HG02623 (cell line): ENCODE measurements around the gene PPP1R36.
"Not testable (repeated sequence)": the region's sequence is repeated elsewhere in the genome, so short reads cannot be mapped to it uniquely, and the experiment has no call there.

Experiments
- ATAC-seq: cut with Tn5 transposase; IDR thresholded peaks from one replicate; pipeline ENCODE4 v1.9.1; 2021; ENCODE audit warnings: moderate library complexity; ENCODE audit not compliant: unreplicated experiment

PPP1R36 gene

GRCh38 chr14:64563696-64564095 lies 13.9 kb downstream of the PPP1R36 start:
- ATAC-seq = no peak

- ATAC-seq = no peak
These were observed 16.9 kb downstream of the PPP1R36 start for GRCh38 chr14:64566651-64567122.

- ATAC-seq = no peak
These were observed 19.4 kb downstream of the PPP1R36 start for GRCh38 chr14:64569138-64569631.

- ATAC-seq = not testable (repeated sequence)
These were observed 19.9 kb downstream of the PPP1R36 start for GRCh38 chr14:64569646-64570045.

GRCh38 chr14:64572386-64573104 lies 22.8 kb downstream of the PPP1R36 start:
- ATAC-seq = no peak

- no peak for ATAC-seq
These were observed 23.3 kb downstream of the PPP1R36 start for GRCh38 chr14:64573109-64573508.

GRCh38 chr14:64574371-64575107 lies 24.8 kb downstream of the PPP1R36 start:
- ATAC-seq = no peak

- ATAC-seq = no peak
These were observed 27.4 kb downstream of the PPP1R36 start for GRCh38 chr14:64577211-64577610.

GRCh38 chr14:64580467-64580866 lies 30.7 kb downstream of the PPP1R36 start:
- ATAC-seq = no peak

GRCh38 chr14:64581363-64581762 lies 31.6 kb downstream of the PPP1R36 start:
- ATAC-seq = no peak

GRCh38 chr14:64581817-64582216 lies 32.1 kb downstream of the PPP1R36 start:
- no peak for ATAC-seq

- no peak for ATAC-seq
These were observed 34.4 kb downstream of the PPP1R36 start for GRCh38 chr14:64584190-64584589.

- ATAC-seq = no peak
These were observed 42.0 kb downstream of the PPP1R36 start for GRCh38 chr14:64591809-64592208.

- ATAC-seq = no peak
These were observed 44.7 kb downstream of the PPP1R36 start for GRCh38 chr14:64594438-64594837.

GRCh38 chr14:64598404-64598803 lies 48.6 kb downstream of the PPP1R36 start:
- no peak for ATAC-seq

GRCh38 chr14:64601571-64601970 lies 51.8 kb downstream of the PPP1R36 start:
- ATAC-seq = no peak

- ATAC-seq = no peak
These were observed 53.1 kb downstream of the PPP1R36 start for GRCh38 chr14:64602826-64603225.

- ATAC-seq = no peak
These were observed 54.2 kb downstream of the PPP1R36 start for GRCh38 chr14:64604001-64604400.

GRCh38 chr14:64604881-64605280 lies 55.1 kb downstream of the PPP1R36 start:
- no peak for ATAC-seq

GRCh38 chr14:64605926-64606685 lies 56.3 kb downstream of the PPP1R36 start:
- ATAC-seq = no peak

- ATAC-seq = no peak
These were observed 60.4 kb downstream of the PPP1R36 start for GRCh38 chr14:64610049-64610746.
